Measurements from ENCODE around the gene TRAK1.

DNA sequence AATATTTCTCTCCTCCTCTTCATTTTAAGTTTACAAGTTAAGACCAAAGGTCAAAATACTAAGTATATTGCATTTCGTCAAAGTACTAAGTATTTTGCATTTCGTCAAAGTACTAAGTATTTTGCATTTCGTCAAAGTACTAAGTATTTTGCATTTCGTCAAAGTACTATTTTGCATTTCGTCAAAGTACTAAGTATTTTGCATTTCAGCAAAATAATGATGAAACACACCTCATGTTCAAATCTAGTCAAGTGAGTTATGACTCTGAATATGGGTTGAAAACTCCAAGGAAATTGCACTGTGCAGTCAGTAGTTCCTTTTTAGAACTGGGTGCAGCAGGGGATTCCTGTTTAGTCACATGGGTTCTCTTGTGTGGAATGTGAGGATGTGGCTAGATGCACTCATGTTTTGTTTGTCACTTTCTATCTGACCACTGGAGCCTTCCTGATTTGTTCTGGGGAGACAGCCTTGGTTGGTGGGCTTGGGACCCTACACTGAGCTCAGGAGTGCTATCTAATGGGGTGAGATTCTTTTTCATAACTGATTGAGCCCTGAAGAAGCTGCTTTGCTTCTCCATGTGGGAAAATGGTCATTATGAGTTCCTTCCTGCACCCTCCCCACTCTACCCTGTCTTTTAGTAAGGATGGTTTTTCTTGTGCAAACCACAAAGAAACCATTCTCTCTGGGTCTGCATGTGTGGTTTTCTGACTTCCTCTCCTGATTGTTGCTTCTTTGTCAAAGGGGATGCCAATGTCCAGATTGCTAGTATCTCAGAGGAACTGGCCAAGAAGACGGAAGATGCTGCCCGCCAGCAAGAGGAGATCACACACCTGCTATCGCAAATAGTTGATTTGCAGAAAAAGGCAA is 101.4 kb downstream of the TRAK1 start:
- TF ChIP-seq, protein P1, sequence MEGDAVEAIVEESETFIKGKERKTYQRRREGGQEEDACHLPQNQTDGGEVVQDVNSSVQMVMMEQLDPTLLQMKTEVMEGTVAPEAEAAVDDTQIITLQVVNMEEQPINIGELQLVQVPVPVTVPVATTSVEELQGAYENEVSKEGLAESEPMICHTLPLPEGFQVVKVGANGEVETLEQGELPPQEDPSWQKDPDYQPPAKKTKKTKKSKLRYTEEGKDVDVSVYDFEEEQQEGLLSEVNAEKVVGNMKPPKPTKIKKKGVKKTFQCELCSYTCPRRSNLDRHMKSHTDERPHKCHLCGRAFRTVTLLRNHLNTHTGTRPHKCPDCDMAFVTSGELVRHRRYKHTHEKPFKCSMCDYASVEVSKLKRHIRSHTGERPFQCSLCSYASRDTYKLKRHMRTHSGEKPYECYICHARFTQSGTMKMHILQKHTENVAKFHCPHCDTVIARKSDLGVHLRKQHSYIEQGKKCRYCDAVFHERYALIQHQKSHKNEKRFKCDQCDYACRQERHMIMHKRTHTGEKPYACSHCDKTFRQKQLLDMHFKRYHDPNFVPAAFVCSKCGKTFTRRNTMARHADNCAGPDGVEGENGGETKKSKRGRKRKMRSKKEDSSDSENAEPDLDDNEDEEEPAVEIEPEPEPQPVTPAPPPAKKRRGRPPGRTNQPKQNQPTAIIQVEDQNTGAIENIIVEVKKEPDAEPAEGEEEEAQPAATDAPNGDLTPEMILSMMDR (IDR thresholded peaks at IDR 0.05) = no peak
- TF ChIP-seq POLR2A (IDR thresholded peaks at IDR 0.05) = no peak
